Measurements from ENCODE around the gene PTGIS.
A peak's percentile ranks its signal among the peaks of the same experiment; 100 is the strongest.

PTGIS gene

DNA sequence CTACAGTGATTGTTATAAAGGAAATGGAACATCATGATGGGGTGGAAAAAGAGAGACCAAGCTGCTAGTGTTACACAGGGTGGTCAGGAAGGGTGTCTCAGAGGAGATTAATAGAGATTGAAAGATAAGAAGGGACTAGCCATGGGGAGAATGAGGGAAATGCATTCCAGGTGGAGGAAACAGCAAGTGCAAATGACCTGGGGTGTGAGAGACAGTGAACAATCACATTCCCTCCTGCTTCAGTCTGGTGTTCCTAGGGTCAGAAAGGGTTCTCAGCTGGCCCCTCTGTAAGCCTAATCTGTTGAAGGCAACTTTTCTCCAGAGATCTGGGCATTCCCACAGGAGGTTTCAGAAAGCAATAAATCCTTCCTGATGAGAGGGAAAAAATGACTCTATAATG is 81.9 kb downstream of the PTGIS start:
- DNase-seq, result no peak

- no peak for DNase-seq
Observed at GRCh38 chr20:49485563-49485962, 82.4 kb downstream of the PTGIS start.

DNA sequence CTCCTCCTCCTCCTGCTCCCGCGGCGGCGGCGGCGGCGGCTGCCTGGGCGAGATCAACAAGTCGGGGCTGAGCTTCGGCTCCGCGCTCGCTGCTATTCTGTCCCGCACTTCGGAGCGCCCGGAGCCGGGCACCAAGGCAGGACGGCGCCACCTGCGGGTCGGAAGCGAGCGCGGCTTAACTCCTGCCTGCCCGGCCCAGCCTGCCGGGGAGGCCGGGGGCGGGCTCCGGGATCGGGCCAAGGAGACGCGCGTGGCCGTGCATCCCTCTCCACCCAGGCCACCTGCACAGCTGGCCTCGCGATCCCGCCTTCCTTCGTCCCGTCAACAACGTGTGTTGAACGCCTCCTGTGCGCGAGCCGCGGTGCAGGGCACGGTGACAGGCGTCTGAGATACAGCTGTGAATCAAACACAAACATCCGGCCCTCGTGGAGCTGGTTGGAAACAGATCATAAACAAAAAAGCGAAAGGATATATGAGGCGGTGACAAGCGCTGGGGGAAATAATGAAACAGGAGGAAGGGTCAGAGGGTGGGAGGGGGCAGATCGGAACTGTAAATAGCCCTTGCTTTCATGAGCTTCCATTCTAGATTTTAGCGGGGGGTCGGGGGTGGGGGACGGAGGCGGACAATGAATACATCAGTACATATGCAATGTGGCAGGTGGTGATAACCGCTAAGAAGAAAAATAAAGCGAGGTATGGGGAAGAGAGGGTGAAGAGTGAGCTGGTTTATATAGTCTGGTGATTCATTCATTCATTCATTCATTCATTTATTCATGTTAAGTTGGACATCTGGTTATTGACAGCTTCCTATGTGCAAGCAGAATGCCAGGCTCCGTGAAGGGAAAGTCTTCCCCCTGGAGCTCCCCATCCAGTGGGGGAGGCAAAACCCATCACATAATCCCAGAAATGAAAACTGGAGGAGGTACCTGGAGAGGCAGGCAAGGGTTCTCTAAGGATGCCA is 83.5 kb downstream of the PTGIS start:
- peak; percentile 47 for DNase-seq

DNA sequence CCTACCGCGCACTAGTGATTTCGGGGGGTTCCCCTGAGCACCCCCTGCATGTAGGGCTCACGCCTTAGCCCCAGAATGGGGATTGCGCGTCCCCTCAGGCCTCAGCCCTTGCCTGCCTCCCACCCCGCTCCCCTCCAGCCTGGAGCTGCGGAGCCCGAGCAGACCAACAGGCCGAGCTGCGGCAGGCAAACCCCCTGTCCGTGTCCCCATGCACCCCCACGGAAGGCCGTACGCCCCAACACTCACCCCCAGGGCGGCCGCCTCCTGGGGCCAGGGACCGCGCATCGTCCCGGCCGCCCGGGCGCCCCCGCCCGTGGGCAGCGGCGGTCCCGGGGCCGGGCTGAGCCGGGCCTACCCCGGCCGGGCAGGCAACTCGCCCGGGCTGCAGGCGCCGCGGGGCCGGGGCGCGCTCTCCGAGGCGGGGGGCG is 84.2 kb downstream of the PTGIS start:
- DNase-seq, result no peak

GRCh38 chr20:49483018-49483695 is 84.8 kb downstream of the PTGIS start:
- DNase-seq, result no peak

DNA sequence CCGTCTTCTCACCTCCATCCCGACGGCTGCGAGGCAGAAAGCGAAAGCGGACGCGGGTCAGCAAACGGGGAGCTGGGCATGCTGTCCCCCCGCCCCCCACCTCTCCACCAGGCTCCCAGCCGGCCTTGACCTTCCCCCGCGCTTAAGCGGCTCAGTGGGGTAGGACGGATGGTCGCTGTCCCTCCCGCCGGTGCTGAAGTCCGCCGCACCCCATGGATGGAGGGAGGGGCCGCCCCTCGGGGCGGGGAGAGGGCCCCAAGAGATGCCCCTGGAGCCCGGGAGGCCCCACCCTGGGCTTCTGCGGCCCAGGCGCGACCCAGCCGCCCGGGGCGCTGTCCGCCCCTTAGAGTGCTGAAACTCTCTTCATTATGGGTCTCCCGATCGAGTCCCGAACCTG is 85.3 kb downstream of the PTGIS start, which contains the start of gene KCNB1:
TSS of gene KCNB1 (minus strand) at position 48 of the 397 bp plus-strand sequence. CDS start 188 bp downstream, outside the sequence.
- no peak for DNase-seq

GRCh38 chr20:49482173-49482572 is 85.8 kb downstream of the PTGIS start:
- no peak for DNase-seq

GRCh38 chr20:49481116-49481515 is 86.8 kb downstream of the PTGIS start:
- no peak for DNase-seq

DNA sequence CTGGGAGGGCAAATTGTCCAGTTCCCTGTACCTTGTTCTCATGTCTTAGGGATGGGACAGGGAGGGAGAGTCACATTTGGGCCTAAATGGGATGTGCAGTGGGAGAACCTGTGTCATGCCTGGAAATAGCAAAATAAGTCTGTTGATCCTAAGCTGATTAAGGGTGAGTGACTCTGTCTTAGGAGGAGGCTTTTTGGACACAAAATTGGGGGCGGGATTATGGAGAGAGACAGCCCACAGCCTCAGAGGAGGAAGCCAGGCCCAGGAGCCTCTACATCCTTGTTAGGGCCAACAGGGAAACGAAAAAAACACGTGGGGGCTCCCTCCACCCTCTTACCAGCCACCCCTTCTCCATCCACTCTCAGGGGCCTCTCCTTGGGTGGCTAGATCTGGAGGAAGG is 87.7 kb downstream of the PTGIS start:
- DNase-seq, result no peak

GRCh38 chr20:49479785-49480184 is 88.2 kb downstream of the PTGIS start:
- DNase-seq, result no peak

GRCh38 chr20:49478754-49479689 is 88.9 kb downstream of the PTGIS start:
- DNase-seq, result no peak

DNA sequence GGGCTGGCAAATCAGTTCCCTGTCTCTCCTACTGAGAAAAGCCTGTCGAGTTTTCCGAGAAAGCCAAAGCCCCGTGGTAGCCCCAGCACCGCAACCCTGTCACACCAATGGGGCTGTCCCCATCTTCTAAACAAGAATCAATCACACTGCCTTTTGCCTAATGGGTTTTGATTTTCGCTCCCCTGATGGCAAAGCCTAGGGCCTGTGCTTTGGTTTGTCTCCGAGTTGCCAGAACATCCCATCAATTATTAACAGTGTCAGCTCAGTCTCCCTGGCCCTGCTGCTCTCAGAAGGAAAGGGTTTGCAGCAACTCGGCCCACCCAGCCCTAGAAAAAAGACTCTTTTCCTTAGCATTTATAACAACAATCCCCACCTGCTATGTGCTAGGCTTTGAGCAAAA is 89.7 kb downstream of the PTGIS start:
- no peak for DNase-seq

- DNase-seq, result no peak
Observed at GRCh38 chr20:49477200-49477599, 90.7 kb downstream of the PTGIS start.

DNA sequence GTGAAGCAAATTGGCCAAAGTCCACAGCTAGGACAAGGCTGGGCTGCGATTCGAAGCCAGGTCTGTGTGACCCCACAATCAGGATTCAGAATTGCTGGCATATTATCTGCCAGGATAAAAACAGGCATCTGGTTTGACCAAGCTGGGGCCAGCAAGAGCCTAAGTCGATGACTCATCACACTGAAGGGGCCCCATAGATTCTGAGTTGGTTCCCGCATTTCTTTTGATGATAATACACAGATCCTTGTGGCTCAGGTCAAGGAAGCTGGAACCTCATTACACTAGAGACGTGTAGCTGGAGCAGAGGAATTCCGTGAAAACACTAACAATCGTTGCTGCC is 92.0 kb downstream of the PTGIS start:
- DNase-seq, result no peak

DNA sequence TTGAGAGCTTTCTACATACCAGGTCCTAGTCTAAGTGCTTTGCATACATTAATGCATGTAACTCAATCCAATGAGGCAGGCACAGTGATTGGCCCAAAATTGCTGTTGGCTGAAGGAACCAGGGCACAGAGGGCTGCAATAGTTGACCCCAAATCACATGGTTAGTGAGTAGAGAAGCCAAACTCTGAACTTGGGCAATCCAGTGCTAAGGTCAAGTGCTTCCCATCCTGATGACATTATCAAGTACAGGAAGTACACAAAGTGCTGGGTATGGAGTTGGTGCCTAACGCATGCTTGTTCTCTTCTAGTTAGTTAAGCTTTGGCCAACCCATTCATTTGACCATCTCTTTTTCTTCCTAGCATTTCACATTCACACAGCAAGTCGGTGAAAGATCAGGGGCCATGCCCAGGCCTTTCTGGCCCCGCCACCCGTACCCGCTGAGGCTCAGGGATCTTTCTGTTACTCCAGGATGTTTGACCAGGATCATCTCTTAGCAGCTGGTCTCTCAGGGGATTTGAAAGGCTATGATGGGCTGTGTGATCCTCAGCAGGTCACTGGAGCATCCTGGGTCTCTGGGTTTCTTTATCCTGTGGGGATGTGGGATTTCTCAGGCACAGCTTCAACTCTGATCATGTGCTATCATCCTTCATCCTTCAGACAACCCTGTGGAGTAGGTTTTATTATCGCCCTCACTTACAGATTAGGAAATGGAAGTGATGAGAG is 92.5 kb downstream of the PTGIS start:
- no peak for DNase-seq

DNA sequence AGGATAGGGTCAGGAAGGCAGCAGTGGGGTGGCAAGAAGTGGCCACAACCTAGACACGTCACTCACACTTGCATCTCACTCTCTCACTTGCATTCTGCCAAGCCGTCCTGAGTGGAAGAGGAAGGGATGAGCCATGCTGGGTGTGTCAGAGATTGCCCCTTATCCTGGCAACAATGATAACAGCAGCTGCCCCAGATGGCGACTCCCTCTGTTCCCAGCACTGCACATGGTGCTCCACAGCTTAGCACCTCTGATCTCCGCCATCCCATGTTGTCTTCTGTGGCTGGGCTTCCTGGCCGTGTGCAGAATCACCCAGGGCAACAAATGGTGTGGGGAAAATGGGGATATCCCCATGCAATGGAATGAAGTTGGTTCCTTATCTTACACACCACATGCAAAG is 96.5 kb downstream of the PTGIS start:
- no peak for DNase-seq

DNA sequence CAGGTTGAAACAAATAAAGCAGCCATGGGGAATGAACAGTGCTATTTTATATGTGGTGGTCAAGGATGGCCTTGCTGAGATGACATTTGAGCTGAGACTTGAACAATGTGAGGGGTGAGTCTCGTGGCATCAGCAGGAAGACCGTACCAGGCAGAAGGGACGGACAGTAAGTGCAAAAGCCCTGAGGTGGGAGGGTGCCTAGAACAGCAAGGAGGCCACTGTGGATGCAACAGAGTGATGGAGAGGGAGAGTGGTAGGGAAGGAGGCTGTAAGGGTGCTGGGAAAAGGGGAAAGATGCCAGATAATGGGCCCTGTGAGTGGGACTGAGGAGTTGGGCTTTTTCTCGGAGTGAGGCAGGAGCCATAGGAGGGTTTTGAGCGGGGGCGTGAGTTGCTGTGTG is 97.0 kb downstream of the PTGIS start:
- no peak for DNase-seq

- no peak for DNase-seq
Observed at GRCh38 chr20:49469060-49469459, 98.9 kb downstream of the PTGIS start.

- DNase-seq, result no peak
Observed at GRCh38 chr20:49468412-49468811, 99.5 kb downstream of the PTGIS start.

DNA sequence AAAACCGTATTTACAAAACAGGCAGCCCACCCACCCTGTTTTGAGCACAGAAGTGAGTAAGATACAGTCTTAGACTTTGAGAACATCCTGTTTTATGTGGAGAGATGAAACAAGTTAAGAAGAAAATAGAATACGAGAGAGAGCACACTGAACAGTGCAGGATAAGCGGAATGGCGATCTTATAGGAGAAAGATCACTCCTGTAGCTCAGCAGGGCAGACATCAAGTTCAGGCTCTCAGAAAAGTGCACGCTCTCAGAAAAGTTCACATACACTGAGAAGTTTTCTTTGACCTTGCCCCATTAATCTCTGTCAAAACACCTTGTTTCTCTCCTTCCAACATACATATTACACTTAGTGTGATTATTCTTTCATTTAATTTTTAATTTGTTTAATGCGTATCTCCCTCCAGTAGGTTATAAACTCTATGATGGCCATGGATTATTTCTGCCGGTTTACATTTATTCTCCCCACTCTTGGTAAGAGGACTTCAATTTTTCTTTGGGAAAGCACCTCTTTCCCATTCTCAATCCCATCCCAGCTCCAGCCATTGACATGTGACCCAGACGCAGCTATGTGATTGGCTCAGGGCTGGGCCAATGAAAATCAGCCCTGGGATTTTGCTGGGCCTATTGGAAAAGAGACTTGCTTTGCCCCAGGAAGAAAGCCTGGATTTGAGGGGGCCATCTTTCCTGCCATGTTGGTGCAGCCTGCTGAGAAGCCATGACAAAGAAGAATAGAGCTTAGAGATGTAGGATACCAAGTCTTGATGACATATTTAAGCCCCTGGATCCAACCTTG is 101.6 kb downstream of the PTGIS start:
- no peak for DNase-seq

GRCh38 chr20:49464556-49464955 is 103.4 kb downstream of the PTGIS start:
- no peak for DNase-seq

DNA sequence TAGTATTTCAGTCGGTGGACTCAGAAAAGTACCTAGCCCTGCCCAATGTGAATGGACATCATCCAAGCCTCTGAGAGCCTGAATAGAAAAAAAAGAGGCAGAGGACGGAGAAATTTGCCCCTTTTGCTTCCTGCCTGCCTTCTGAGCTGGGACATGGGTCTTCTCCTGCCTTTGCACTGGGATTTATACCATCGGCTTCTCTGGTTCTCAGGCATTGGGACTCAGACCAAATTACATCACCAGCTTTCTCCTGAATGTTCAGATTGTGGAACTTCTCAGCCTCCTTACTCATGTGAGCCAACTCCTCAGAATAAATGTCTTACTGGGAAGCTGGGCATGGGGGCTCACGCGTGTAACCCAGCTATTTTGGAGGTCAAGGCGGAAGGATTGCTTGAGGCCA is 105.3 kb downstream of the PTGIS start:
- no peak for DNase-seq

Measured in NCI-H748 treated with DMSO at 0.1 percent for 48 hours (cell line).